HEK293 (cell line): ENCODE measurements around the gene SH3GL1.

Experiments used
- CTCF ChIA-PET: fragments of 350-600 bp; formaldehyde crosslinking; extraction: SDS; loops from one replicate; lab custom pipeline; 2021; ENCODE audit warnings: antibody characterized with exemption; lab: Yijun Ruan, JAX
- POLR2A ChIA-PET: fragments of 300-600 bp; formaldehyde crosslinking; extraction: SDS; loops from one replicate; lab custom pipeline; 2020; ENCODE audit warnings: antibody characterized with exemption, inconsistent platforms; lab: Yijun Ruan, JAX
- H3K27ac ChIP-seq: fragments of 200-500 bp; sonication (Bioruptor generic); 2 replicates; pipeline ENCODE4 v1.5.1; 2014; ENCODE audit warnings: low read depth, low read length, control low read depth, inconsistent platforms; ENCODE audit errors: extremely low read depth
- H3K36me3 ChIP-seq, 2 experiments: fragments of 200-500 bp in 1 of 2; sonication (Bioruptor generic) in 1 of 2; 1 replicate in 1 of 2; 2 replicates in 1 of 2; pipeline ENCODE4 v1.5.1; 2014 to 2017; ENCODE audit warnings: inconsistent platforms in 2 of 2, low read length in 2 of 2; ENCODE audit not compliant: control insufficient read depth in 2 of 2, insufficient read depth in 1 of 2
- H3K4me1 ChIP-seq: fragments of 200-500 bp; sonication (Bioruptor generic); 2 replicates; pipeline ENCODE4 v1.5.1; 2014; ENCODE audit warnings: mild to moderate bottlenecking, low read length, inconsistent platforms; ENCODE audit not compliant: control insufficient read depth, insufficient read depth
- H3K4me3 ChIP-seq: 2 replicates; pipeline ENCODE4 v1.5.1; 2011; ENCODE audit warnings: low read depth, mild to moderate bottlenecking, control low read depth, low read length, moderate library complexity
- H3K9me3 ChIP-seq: fragments of 200-500 bp; sonication (Bioruptor generic); 2 replicates; pipeline ENCODE4 v1.5.1; 2014; ENCODE audit warnings: low read depth, low read length, inconsistent platforms; ENCODE audit not compliant: control insufficient read depth, insufficient read depth
- EGR2 ChIP-seq: fragments of 450-650 bp; formaldehyde crosslinking; IDR thresholded peaks from 2 replicates; pipeline ENCODE4 v1.5.1; 2016; ENCODE audit warnings: low read depth, missing biosample characterization, missing genetic modification characterization
- HOXD13 ChIP-seq: sonication (generic); formaldehyde crosslinking; IDR thresholded peaks from 2 replicates; pipeline ENCODE4 v1.8.0; 2022; ENCODE audit warnings: missing genetic modification reagents, borderline replicate concordance
- KLF17 ChIP-seq: fragments of 450-650 bp; formaldehyde crosslinking; IDR thresholded peaks from 2 replicates; pipeline ENCODE4 v1.5.1; 2016; ENCODE audit warnings: missing biosample characterization, missing genetic modification characterization
- MZF1 ChIP-seq: fragments of 450-650 bp; formaldehyde crosslinking; IDR thresholded peaks from 2 replicates; pipeline ENCODE4 v1.5.1; 2017; ENCODE audit warnings: missing biosample characterization, missing genetic modification characterization, borderline replicate concordance
- PBX3 ChIP-seq: sonication (generic); formaldehyde crosslinking; IDR thresholded peaks from 2 replicates; pipeline ENCODE4 v1.8.1; 2022; ENCODE audit warnings: mild to moderate bottlenecking, moderate library complexity, missing genetic modification reagents
- YY1 ChIP-seq: fragments of 450-650 bp; formaldehyde crosslinking; IDR thresholded peaks from 2 replicates; pipeline ENCODE4 v1.5.1; 2018; ENCODE audit warnings: missing biosample characterization, missing genetic modification characterization
- ZBTB17 ChIP-seq: fragments of 450-650 bp; formaldehyde crosslinking; IDR thresholded peaks from 2 replicates; pipeline ENCODE4 v1.5.1; 2016; ENCODE audit warnings: missing biosample characterization, missing genetic modification characterization
- ZBTB44 ChIP-seq: fragments of 450-650 bp; IDR thresholded peaks from 2 replicates; pipeline ENCODE4 v1.5.1; 2018; ENCODE audit warnings: missing biosample characterization, mild to moderate bottlenecking, missing genetic modification characterization
- ZBTB8A ChIP-seq: fragments of 450-650 bp; formaldehyde crosslinking; IDR thresholded peaks from 2 replicates; pipeline ENCODE4 v1.5.1; 2016; ENCODE audit warnings: missing biosample characterization, missing genetic modification characterization
- ZNF133 ChIP-seq: fragments of 450-650 bp; formaldehyde crosslinking; IDR thresholded peaks from 2 replicates; pipeline ENCODE4 v1.5.1; 2016; ENCODE audit warnings: missing biosample characterization, missing genetic modification characterization
- ZNF148 ChIP-seq: fragments of 450-650 bp; formaldehyde crosslinking; IDR thresholded peaks from 2 replicates; pipeline ENCODE4 v1.5.0; 2017; ENCODE audit warnings: missing biosample characterization, missing genetic modification characterization, borderline replicate concordance
- ZNF157 ChIP-seq: fragments of 450-650 bp; formaldehyde crosslinking; IDR thresholded peaks from 2 replicates; pipeline ENCODE4 v1.5.1; 2016; ENCODE audit warnings: missing biosample characterization, missing genetic modification characterization
- ZNF169 ChIP-seq: fragments of 450-650 bp; formaldehyde crosslinking; IDR thresholded peaks from 2 replicates; pipeline ENCODE4 v1.5.1; 2016; ENCODE audit warnings: missing biosample characterization, missing genetic modification characterization
- ZNF391 ChIP-seq: fragments of 450-650 bp; formaldehyde crosslinking; IDR thresholded peaks from 2 replicates; pipeline ENCODE4 v1.5.1; 2016; ENCODE audit warnings: low read depth, missing biosample characterization, missing genetic modification characterization, borderline replicate concordance
- ZNF501 ChIP-seq: fragments of 450-650 bp; formaldehyde crosslinking; IDR thresholded peaks from 2 replicates; pipeline ENCODE4 v1.5.1; 2016; ENCODE audit warnings: missing biosample characterization, missing genetic modification characterization
- ZNF549 ChIP-seq: fragments of 450-650 bp; IDR thresholded peaks from 2 replicates; pipeline ENCODE4 v1.5.1; 2018; ENCODE audit warnings: missing biosample characterization, missing genetic modification characterization, mild to moderate bottlenecking, inconsistent platforms, moderate library complexity
- ZNF629 ChIP-seq: fragments of 450-650 bp; formaldehyde crosslinking; IDR thresholded peaks from 2 replicates; pipeline ENCODE4 v1.5.1; 2017; ENCODE audit warnings: missing biosample characterization, missing genetic modification characterization
- ZNF660 ChIP-seq: fragments of 450-650 bp; IDR thresholded peaks from 2 replicates; pipeline ENCODE4 v1.5.1; 2018; ENCODE audit warnings: missing biosample characterization, mild to moderate bottlenecking, missing genetic modification characterization
- ZNF692 ChIP-seq: fragments of 450-650 bp; formaldehyde crosslinking; IDR thresholded peaks from 2 replicates; pipeline ENCODE4 v1.5.1; 2016; ENCODE audit warnings: missing biosample characterization, missing genetic modification characterization
- ZNF777 ChIP-seq: fragments of 450-650 bp; formaldehyde crosslinking; IDR thresholded peaks from 2 replicates; pipeline ENCODE4 v1.5.1; 2017; ENCODE audit warnings: missing biosample characterization, missing genetic modification characterization, borderline replicate concordance
- ZSCAN18 ChIP-seq: fragments of 450-650 bp; formaldehyde crosslinking; IDR thresholded peaks from 2 replicates; pipeline ENCODE4 v1.5.1; 2016; ENCODE audit warnings: missing biosample characterization, missing genetic modification characterization
- ZSCAN23 ChIP-seq: fragments of 450-650 bp; formaldehyde crosslinking; IDR thresholded peaks from 2 replicates; pipeline ENCODE4 v1.5.1; 2016; ENCODE audit warnings: missing biosample characterization, missing genetic modification characterization

The SH3GL1 gene

GRCh38 chr19:4334929-4335570 is 65.3 kb downstream of the SH3GL1 start (continued):
- 0 out of 2 replicates have a peak, but pooled peaks have one; percentile 41 for TF ChIP-seq ZNF169 (tag by site-specific recombination)
- no peak for TF ChIP-seq ZNF629 (tag by site-specific recombination)
- TF ChIP-seq ZNF148 (tag by site-specific recombination): no peak
- 0 out of 2 replicates have a peak, but pooled peaks have one; percentile 29 for TF ChIP-seq ZNF777
- peak; percentile 100 for TF ChIP-seq EGR2 (tag by site-specific recombination)
- TF ChIP-seq ZNF133: no peak
- no peak for TF ChIP-seq MZF1 (tag by site-specific recombination)
- TF ChIP-seq ZBTB8A (tag by site-specific recombination): no peak
- TF ChIP-seq ZNF391 (tag by site-specific recombination): no peak
- peak; percentile 100 for TF ChIP-seq ZBTB17 (tag by site-specific recombination)
- no peak for TF ChIP-seq PBX3

GRCh38 chr19:4329858-4330257 is 70.5 kb downstream of the SH3GL1 start:
- Histone ChIP-seq H3K9me3 (no peaks in the 10 kb centered on the region), H3K27ac (no peak overlapping the region), H3K36me3 (no peaks in the 10 kb centered on the region), H3K4me1 (no peaks in the 10 kb centered on the region), H3K4me3 (no peak overlapping the region)
- no peak for TF ChIP-seq MZF1 (tag by site-specific recombination)
- no peak for TF ChIP-seq ZSCAN23 (tag by site-specific recombination)
- TF ChIP-seq KLF17 (tag by site-specific recombination): no peak
- TF ChIP-seq ZNF549 (tag by site-specific recombination): no peak
- TF ChIP-seq HOXD13: no peak
- TF ChIP-seq ZBTB44 (tag by site-specific recombination): no peak
- TF ChIP-seq ZSCAN18 (tag by site-specific recombination): no peak
- no peak for TF ChIP-seq ZNF501 (tag by site-specific recombination)
- no peak for TF ChIP-seq ZNF692 (tag by site-specific recombination)
- TF ChIP-seq ZNF157 (tag by site-specific recombination): no peak
- TF ChIP-seq YY1 (tag by site-specific recombination): no peak
- TF ChIP-seq ZNF660: no peak
- ChIA-PET POLR2A (interaction anchor here (2.6 kb wide), 1 partner anchor 13 kb away, joined by 15 read pairs; the partner anchor contains the start of gene MPND), CTCF (no interaction called here)
